Kidney capillary endothelial cell (primary cell): ENCODE measurements around the gene SRGAP3.
A peak's percentile ranks its signal among the peaks of the same experiment; 100 is the strongest.

ENCODE experiments used
- DNase-seq: peaks from one replicate; pipeline ENCODE4 v3.0.0-alpha.2; 2018; ENCODE audit warnings: low spot score

SRGAP3 gene

DNA sequence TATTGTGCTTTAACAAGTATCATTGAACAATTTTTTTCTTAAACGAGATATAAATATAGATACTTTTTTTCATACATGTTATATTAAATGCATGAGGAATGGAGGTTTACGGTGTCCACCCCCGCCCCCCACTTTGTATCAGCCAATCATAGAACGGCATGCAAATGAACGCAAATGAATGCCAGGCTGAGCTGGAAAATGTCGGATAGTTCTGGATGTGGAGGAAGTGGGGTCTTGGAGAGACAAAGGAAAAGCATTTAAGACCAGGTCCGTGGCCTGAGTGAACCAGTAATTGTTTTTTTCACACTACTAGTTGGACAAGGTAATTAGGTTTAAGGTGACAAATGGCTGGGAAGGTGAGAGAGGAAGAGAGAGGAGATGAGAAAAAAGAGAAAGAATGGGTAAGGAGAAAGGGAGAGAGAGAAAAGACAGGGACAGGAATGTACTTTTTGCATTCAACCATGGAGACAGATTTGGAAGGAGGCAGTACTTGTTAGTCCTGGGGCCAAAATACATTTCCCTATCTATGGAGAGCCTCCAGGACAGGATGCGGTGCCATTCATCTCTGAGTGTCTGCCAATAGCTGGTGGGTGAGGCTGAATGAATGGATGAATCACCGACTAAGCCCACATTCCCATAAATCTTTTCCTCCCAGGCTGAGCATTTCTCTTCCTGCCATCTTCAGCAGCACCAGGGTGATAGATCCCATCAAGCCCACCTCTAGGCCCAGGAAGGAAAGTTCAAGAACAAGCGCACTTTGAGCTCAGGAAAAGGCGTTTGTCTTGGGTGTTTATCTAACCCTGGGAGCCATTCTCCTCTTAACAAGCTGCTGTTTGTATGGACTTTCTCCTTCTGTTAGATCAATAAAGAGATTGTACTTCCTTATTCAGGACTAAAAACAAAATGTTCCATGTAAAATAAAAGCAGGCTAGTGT, 284.7 kb downstream of the SRGAP3 start:
- DNase-seq = peak; percentile 36

DNA sequence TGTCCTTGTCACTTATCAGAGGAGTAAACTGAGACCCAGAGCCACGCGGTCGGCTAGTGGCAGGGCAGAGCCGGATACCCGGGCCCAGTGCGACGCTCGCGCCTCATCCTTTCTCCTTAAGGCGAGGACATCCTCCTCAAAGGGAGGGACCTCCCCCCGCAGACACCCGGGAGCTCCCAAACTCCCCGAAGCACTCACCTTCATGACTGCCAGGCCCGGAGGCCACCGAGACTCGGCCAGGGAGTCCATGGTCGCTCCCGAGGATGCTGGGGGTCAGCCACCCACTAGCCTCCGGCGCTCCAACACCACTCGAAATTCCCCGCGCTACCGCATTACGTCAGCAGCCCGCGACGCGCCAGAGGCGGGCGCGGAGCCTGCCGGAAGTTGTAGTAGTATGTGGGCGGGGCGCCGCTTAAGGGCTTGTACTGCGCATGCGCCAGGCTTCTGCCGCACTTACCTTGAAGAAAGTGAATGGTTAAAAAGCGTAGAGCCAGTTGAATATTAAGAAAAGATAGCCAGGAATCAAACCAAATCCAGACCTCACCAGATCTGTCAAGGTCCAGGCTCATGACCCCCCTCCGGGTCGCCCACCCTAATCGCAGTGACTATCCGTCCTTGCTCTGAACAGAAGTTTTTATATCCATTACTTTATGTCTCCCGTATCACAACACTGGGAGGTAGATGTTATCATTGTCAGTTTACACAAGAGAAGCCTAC, 286.2 kb downstream of the SRGAP3 start, which contains the start of gene RAD18:
RAD18 (minus strand) TSS at position 336 of the 717 bp plus-strand sequence; CDS start at position 249, 87 bp downstream.
- DNase-seq = peak; percentile 86

- DNase-seq = no peak
Observed at GRCh38 chr3:8962226-8962861, 287.1 kb downstream of the SRGAP3 start.

DNA sequence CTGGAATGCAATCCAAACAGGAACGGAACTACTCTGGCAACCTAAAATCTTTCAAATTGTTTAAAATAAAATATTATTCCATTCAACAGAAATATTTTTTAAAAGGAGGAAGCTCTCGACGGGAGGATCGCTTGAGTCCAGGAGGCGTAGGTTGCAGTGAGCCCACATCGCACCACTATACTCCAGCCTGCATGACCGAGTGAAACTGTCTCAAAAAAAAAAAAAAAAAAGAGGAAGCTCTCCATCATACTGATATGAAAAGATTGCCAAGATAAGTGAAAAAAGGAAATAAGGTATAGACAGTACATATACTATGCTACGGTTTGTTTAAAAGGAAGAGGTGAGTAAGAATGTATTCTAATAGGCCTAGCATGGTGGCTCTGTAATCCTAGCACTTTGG, 289.8 kb downstream of the SRGAP3 start:
- no peak for DNase-seq

DNA sequence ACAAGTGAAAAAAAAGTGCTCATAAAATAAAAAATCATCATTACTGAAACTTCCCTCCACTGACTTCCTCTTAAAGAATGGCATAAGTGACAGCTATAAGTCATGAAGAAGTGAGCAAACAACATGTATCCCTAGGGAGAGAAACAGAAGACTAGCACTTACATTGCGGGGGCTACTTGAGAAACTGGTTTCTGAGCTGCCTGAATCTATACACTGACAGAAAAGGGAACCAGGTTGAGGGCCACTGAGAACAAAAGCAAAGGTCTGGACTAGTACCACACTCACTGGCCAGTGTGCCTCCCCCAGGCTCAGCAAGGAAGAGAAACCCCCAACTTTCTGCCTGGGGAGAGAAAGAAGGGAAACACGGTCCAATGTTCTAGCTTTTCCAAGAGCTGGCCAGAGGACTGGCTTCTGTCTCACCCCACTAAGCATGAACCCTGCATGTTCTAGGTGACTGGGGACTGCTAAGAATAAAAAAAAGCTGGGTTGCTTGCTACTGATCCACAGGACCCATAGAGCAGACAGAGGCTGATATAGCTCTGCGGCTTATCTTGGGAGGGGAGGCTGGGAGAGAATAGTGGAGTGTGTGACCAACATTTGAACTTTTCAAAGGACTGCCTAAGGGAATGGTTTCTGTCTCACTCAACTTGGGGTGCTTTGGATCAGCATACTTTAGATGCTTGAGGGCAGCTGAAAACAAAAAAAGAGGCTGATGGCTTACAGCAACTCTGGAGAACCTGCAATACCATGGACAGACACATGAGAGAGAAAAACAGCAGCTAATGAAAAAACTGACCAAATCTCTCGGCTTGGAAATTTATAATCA, 294.3 kb downstream of the SRGAP3 start:
- no peak for DNase-seq

- no peak for DNase-seq
Observed at GRCh38 chr3:8953313-8953712, 296.1 kb downstream of the SRGAP3 start.

DNA sequence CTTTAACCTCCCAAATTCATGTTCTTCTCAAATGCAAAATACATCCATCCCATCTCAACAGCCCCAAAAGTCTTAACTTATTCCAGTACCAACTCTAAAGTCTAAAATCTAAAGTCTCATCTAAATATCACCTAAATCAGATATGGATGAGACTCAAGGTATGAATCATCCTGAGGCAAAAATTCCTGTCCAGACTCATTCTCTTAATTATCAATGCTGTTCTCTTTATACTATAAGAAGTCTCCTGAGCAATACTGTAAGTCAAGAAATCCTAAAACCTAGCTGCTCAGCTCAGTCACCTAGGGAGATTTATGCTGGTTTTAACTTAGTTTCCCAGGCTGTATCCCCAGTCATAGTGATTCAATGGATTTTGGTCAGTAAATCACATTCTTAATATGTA, 297.3 kb downstream of the SRGAP3 start:
- no peak for DNase-seq

DNA sequence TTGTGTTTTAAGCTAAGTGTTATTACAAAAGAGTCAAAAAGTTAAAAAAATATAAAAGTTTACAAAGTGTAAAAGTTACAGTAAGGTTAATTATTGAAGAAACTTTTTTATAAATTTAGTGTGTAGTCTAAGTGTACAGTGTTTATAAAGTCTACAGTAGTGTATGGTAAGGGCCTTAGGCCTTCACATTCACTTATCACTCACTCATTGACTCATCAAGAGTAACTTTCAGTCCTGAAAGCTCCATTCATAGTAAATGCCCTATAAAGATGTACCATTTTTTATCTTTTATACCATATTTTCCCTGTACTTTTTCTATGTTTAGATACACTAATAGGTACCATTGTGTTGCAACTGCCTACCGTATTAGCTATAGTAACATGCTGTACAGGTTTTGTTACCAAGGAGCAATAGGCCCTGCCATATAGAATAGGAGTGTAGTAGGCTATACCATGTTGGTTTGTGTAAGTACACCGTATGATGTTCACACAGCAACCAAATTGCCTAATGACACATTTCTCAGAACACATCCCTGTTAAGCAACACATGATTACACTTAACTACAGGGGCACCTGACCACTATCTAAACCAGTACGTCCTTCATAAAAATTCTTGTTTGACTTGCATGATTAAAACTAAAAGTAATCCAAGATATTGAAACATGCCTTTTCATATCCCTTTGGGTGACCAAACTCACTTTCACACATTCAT, 303.4 kb downstream of the SRGAP3 start:
- no peak for DNase-seq

- DNase-seq = no peak
Observed at GRCh38 chr3:8942746-8943488, 306.5 kb downstream of the SRGAP3 start.

- no peak for DNase-seq
Observed at GRCh38 chr3:8942115-8942514, 307.3 kb downstream of the SRGAP3 start.

- DNase-seq = peak; percentile 37
Observed at GRCh38 chr3:8938021-8938420, 311.4 kb downstream of the SRGAP3 start.

GRCh38 chr3:8937064-8938020, 312.1 kb downstream of the SRGAP3 start:
- peak; percentile 72 for DNase-seq

- no peak for DNase-seq
Observed at GRCh38 chr3:8932507-8932906, 316.9 kb downstream of the SRGAP3 start.

GRCh38 chr3:8931342-8931741, 318.1 kb downstream of the SRGAP3 start:
- DNase-seq = no peak
